GF-D8 (cell line): Measurements from ENCODE around the gene FAM216A.
"Not testable (repeated sequence)": the region's sequence is repeated elsewhere in the genome, so short reads cannot be mapped to it uniquely, and the experiment has no call there.

ENCODE experiments used
- DNase-seq: peaks from one replicate; lab custom pipeline; 2025; lab: John Stamatoyannopoulos, UW

Gene FAM216A, protein sequence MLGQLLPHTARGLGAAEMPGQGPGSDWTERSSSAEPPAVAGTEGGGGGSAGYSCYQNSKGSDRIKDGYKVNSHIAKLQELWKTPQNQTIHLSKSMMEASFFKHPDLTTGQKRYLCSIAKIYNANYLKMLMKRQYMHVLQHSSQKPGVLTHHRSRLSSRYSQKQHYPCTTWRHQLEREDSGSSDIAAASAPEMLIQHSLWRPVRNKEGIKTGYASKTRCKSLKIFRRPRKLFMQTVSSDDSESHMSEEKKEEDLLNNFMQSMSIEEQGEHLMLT

DNA sequence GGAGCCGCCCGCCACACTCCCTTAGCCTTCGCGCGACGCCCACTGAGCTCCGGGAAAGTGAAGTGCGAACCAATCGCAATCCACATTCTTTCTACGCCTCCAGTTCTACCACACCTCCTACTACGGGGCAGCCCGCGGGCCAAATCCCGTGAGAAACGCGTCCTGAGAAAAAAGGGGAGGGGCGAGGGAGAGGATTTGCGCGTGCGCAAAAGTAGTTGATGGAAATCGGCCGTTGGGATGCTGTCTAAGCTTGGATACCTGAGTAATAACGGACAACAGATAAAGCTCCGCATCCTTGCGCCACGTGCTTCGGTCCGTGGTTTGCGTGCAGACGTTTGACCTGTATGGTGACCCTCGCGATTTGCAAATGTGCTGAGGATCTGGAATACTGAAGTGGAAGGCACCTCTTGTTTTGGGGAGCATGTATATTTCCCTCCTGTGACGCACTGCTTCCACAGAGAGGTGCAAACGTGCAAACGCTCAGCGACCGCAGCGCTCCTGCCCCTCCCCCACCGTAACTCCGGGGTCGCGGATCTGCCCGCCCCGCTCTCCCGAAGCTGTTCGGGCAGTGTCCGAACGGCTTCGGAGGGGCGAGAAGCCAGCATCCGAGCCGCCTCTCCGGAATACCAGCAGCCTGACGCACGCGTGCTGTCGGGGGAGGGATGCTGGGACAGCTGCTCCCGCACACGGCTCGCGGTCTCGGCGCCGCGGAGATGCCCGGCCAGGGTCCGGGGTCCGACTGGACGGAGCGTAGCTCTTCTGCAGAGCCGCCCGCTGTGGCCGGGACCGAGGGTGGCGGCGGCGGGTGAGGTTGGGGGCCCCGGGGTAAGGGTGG lies at the start of gene FAM216A, which contains the start of gene GPN3:
Gene FAM216A (plus strand): TSS at position 632 of the 835 bp plus-strand sequence. CDS start 31 bp downstream, at position 663.
Gene GPN3 (minus strand): TSS at position 44 of the 835 bp plus-strand sequence. CDS start 54 bp downstream, outside the sequence.
- DNase-seq, result peak; percentile 94

DNA sequence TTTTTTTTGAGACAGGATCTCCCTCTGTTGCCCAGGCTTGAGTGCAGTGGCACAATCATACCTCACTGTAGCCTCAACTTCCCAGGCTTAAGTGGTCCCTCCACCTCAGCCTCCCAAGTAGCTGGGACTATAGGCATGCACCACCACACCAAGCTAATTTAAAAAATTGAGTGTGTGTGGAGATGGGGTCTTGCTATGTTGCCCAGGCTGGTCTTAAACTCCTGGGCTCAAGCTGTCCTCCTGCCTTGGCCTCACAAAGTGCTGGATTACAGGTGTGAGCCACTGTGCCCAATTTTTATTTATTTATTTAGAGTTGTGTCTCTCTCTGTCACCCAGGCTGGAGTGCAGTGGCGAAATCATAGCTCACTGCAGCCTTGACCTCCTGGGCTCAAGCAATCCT lies 48.0 kb upstream of the FAM216A start:
- DNase-seq, result not testable (repeated sequence)

DNA sequence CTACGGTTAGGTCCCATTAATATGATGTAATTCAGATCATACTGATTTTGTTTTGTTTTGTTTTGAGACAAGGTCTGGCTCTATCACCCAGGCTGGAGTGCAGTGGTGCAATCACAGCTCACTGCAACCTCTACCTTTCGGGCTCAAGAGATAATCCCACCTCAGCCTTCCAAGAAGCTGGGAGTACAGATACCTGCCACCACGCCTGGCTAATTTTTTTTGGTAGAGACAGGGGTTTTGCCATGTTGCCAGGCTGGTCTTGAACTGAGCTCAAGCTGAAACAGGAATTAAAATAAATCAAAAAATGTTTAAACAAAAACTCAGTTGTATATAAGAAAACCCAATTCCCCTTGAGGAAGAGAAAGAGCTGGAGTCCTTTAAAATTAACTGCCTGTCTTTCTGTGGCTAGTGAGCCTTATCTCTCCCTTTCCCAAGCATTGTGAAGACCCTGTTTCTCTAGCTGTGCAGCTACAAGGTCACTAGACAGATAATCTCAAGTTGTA lies 47.4 kb upstream of the FAM216A start:
- DNase-seq, result no peak

DNA sequence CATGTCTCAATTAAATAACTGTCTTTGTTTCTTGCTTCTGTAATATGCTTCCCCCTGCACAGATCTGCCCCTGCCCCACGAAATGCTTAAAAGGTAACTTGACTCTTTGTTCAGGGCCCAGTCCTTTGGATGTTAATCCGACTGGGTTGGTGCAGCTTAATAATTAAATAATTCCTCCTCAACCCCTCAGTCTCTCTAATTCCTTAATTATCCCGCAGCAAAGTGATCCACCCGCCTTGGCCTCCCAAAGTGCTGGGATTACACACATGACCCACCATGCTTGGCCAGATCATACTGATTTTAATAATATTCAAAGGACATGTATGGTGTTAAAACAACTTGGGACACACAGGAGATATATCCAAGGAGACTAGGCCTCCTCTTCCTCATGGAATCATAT lies 46.9 kb upstream of the FAM216A start:
- no peak for DNase-seq

DNA sequence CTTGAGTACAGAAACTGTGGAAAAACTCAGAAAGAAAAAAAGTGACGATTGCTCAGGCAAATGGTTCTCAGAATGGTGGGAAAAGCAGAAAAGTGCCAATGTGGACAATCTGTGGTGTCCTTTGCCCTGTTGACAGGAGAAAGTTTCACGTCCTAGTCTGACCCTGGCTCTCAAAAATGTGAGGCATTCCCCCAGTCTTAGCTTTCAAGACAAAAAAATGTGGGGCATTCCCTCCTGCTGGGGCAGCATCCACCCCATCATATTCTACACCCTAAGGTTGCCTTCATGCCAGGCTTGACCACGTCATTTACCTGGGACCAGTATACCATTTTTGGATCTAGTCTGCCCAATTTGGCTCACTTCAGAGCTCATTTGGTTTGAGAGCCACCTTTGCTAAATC lies 44.4 kb upstream of the FAM216A start:
- no peak for DNase-seq

DNA sequence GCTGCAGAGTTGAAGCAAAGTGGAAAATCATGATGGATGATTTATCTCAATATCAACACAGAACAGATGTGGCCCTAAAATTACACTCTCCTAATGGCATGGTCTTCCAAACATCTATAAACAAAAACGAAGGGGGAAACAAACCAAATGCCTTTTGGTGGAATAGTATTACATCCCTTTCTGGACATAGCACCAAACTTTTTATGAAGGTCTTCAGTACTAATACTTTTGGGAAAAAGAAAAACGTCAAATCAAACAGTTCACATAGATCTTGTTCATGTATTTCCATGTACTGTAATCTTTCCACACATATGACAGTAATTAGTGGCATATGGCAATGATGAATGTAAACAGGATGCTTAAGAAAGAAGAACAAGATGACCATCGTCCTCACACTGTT lies 42.2 kb upstream of the FAM216A start:
- no peak for DNase-seq

DNA sequence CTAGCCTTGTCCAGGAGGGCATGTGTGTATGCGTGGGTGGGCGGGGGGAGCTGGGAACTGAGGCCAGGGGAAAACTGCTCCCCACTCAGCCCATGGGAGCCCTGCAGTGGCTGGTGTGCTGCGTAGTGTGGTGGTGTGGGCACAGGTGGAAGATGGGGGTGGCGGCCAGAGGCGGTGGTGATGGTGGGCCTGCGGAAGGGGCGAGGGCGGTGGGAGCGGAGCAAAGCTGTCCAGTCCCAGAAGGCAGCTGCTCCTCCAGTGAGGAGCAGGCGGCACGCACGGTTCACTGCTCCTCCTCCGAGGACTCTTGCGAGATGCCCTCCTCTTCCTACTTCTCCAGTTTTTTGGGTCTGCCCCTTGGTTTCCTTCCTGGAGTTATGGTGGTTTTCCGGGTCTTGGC lies 39.0 kb upstream of the FAM216A start:
- not testable (repeated sequence) for DNase-seq

DNA sequence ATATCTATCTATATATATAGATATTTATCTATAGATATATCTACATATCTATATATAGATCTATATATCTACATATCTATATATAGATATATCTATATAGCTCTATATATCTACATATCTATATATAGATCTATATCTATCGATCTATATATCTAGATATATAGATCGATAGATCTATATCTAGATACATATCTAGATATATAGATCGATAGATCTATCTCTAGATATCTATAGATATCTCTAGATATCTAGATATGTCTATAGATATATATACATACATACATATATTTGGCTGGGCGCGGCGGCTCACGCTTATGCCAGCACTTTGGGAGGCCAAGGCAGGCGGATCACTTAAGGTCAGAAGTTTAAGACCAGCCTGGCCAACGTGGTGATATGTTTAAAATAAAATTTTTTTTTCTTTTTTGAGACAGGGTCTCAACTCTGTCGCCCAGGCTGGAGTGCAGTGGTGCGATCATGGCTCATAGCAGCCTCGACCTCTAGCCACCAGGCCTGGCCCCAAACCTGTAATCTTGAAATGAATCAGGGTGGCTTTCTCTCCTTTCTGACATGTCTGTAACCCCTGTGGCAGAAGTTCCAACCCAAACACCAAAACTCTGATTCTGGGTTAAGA lies 36.6 kb upstream of the FAM216A start:
- no peak for DNase-seq

DNA sequence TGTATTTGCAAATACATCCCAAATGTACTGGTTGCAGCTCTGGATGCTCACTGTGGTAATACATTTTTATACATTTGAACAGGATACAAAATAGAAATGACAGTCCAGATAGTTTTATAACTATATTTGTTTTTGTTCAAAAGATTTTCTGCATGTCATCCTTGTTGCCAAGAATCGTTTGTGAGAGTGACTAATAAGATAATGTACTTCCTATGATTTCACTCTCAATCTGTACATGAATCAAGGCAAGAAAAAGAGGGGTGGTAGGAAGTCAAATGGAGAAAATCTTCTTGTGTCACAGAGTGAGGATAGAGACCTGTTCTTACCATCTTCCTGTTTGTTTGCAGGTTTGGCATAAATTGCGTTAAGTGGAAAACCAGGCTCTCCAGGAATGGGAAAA lies 32.4 kb upstream of the FAM216A start:
- no peak for DNase-seq

DNA sequence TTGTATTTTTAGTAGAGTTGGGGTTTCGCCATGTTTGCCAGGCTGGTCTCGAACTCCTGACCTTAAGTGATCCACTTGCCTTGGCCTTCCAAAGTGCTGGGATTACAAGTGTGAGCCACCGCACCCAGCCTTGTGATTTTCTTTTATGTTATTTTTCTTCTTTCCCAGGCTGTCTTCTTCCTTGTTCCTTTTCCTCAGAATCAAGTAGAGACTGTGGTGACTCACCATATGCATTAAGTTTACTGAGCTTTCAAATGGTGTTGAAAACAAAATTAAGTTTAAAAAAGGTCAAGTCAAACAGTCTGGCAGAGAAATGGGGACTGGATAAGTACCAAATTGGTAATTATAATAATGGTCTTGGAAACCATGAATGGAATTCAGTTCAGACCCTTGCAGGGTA lies 24.2 kb upstream of the FAM216A start:
- no peak for DNase-seq

DNA sequence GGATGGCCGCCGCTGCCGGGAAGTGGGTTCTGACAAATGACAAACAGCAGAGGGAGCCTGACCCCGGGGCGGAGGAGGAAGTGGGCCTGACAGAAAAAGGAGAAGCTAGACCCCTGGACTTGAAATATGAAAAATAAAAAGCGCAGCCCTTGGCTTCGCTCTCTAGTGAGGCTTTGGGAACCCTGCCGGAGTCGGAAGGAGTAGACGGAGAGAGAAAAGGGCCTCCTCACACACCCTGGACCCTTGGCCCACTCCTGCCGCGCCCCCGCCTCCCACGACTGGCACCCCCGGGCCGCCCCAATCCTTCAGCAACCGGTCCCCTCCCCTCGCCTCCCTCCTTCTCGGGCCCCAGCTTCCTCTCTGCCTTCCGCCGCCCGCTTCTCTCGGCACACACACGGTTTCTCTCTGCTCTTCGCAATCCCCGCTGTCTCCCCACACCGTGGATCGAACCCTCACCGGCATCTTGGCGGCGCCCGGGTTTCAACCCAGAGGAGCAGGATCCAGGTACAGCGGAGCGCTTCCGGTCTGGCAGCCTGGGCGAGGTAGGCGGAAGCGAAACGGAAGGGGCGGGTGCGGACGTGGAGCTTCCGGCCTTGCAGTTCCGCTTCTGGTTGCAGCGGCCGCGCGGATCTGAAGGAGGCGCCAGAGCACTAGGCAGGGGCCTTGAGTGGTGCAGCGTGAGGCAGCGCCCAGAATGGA lies 18.7 kb upstream of the FAM216A start, which contains the start of gene ARPC3:
Gene ARPC3 (minus strand): TSS at position 539 of the 699 bp plus-strand sequence. CDS start 77 bp downstream, at position 462.
- peak; percentile 82 for DNase-seq

DNA sequence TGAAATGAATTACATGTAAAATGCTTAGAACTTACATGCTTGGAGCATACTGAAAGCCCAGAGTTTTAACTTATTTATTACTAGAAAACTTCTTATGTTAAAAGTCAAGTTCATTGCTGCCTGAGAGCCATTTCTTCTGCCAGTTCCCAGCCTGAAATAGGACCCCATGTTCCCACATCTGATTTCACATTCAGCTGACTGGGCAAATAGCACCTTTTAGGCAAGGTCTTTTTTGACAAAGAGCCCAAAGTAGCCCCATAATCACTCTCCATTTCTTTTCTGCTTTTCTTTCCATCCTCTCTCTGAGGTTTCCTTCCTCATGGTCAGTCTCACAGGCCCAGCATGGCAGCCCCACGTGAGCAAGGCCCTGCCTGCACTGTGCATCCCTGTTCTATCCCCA lies 17.4 kb upstream of the FAM216A start:
- DNase-seq, result no peak

DNA sequence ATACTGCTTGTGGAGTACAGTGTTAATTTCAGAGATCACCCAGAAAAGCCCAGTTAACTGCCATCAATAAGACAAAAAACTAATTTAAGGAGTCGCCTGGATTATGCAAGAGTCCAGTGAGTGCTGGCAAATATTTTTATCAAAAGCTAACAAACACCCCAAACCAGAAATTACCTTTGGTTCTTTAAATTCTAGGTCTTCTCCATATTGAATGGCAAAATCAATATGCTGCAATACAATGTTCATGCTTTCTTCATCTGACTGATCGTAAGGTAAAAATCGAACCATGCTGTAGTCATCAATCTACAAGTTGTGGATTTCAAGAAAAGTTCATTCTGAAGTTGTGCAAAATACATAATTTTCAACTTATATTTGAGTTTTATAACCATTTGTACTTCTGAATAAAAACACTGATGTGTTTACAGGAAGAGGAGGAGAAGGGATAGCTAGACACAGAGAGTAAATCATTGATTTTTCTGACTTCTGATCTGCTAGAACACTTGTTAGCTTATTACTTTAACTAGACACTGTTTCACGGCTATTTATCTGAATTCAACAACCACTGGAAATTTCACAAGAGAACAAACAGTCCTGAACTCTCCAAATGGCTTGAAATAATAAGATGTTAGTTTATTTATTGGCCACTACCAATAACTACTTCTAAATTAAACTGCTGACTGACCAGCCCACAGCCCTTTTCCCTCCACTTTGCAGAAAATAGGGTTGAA lies 14.9 kb upstream of the FAM216A start:
- DNase-seq, result no peak

DNA sequence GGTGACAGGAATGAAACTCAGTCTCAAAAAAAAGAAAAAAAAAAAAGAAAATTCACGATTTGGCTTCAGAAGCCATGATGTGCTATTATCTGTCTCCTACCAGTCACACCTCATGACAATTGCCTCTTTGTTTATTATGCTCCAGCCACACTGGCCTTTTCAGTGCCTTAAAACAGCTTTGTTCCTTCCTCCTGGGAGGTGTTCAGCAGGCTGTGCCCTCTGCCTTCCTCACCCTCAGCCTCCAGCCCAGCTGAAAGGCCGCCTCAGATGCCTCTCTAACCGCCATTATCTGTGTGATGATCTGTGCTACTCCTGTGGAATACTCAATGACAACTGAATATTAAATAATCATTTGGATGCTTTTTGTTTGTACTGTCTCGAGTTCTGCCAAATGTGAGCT lies 9.9 kb upstream of the FAM216A start:
- DNase-seq, result no peak

DNA sequence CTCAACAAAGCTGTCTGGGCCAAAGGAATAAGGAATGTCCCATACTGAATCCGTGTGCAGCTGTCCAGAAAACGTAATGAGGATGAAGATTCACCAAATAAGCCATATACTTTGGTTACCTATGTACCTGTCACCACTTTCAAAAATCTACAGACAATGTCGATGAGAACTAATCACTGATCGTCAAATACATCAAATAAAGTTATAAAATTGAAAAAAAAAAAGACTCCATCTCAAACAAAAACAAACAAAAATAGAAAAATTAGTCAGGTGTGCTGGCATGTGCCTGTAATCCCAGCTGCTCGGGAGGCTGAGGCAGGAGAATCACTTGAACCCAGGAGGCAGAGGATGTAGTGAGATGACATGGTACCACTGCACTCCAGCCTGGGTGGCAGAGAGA lies 7.5 kb upstream of the FAM216A start:
- not testable (repeated sequence) for DNase-seq

DNA sequence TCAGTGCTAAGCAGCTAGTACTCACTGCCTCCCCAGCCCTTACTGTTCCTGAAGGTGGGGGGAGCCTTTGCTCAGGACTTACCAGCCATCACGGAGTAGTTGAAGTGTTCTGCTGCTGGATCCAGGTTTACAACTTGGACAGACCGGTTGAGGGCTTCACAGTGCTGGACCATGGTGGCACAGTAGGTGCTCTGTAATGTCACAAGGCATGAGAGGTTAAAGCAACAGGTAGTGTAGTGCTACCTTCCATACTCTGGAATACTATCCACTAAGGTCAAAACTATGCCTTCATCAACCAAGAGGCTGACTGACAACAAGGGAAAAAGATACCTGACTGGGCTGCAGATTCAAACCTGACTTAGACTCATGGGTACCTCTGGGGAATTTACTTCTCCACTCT lies 3.6 kb upstream of the FAM216A start:
- no peak for DNase-seq

DNA sequence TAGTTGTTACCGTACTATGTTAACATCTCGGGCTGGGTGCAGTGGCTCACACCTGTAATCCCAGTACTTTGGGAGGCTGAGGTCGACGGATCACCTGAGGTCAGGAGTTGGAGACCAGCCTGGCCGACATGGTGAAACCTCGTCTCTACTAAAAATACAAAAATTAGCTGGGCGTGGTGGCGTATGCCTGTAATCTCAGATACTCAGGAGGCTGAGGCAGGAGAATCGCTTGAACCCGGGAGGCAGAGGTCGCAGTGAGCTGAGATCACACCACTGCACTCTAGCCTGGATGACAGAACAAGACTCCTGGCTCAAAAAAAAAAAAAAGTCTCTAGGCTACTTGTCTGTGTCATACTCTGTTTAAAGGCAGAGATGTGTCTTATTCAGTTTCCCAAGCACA lies 2.9 kb upstream of the FAM216A start:
- not testable (repeated sequence) for DNase-seq

DNA sequence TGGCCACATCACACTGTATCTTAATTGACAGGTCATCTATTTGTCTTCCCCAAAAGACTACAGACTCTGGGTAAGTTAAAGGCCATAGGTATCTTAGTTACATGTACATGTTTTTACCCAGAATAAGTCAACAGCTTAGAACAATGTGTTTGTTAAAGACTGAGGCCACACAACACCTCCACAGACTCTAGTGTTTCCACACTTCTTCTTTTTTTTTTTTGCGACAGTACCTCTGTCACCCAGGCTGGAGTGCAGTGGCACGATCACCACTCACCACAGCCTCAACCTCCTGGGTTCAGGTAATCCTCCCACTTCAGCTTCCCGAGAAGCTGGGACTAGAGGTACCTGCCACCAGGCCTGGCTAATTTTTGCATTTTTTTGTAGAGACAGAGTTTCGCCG lies 1.9 kb upstream of the FAM216A start:
- no peak for DNase-seq

DNA sequence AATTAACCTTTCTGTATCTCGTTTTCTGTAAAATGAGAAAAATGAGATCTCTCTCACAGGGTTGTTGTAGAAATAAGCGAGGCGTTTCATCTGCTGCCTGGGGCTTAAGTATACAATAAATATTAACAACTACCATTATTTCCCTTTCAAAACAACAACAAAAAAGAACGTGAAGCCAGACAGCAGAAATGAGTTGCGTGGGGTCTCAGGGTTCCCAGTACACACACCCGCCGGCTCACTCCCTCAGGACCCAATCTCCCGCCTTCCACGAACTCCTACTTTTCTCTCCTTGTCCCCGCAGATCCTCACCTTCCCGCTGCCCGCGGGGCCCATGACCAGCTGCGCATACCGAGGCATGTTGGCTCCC lies 815 bp upstream of the FAM216A start:
- DNase-seq, result no peak

DNA sequence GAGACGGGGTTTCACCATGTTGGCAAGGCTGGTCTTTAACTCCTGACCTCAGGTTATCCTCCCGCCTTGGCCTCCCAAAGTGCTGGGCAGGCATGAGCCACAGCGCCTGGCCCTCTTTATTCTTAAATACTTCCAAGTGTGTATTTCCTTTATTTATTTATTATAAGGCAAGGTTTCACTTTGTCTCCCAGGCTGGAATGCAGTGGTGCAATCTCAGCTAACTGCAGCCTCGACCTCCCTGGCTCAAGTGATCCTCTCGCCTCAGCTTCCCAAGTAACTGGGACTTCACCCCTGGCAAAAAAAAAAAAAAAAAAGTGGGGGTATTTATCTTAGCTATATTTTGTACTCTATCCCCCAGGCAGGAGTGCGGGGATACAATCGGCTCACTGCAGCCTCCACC lies 6.8 kb downstream of the FAM216A start:
- no peak for DNase-seq

DNA sequence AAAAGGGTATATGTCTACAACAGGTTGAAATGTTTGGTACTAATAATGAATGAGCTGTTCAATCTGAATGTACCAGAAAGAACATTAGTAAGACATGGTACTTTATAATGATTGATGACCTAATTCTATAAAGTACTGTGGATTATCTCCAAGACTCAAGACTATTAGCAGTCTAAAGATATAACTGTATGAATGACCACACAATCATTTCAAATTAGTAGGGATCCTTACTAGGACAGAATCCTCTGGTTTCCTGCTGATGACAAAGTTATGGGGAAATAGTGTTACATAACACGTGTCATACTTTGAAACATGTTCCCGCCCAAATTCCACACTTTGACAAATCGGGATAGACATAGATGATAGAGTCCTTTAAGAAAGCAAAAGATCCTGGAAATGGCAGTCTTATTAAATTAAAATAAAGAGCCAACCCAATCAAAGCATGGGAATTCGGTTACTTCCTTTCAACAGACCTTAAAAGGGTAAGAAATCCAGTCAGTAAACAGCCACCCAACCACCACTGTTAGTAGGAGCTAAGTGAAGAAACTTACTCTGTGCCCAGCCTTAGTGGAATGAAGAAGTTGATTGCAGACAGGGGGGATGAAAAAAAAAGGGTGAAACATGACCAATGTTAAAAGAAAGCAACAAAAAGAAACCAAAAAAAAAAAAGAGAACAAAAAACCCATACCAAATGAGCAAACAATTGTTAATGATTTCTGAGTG lies 30.5 kb downstream of the FAM216A start:
- DNase-seq, result peak; percentile 81
